ENCODE data around the gene FAM47C.

DNA sequence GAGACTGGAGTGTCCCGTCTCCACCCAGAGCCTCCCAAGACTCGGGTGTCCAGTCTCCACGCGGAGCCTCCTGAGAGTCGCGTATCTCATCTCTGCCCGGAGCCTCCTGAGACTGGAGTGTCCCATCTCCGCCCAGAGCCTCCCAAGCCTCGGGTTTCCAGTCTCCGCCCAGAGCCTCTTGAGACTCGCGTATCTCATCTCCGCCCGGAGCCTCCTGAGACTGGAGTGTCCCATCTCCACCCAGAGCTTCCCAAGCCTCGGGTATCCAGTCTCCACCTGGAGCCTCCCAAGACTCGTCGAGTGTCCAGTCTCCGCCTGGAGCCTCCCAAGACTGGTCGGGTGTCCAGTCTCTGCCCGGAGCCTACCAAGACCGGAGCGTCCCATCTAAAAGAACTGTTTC lies 2.3 kb downstream of the FAM47C start:
- TF ChIP-seq POLR2A (IDR thresholded peaks at IDR 0.05; ENCODE audit: low read depth, low read length) (no peak), POLR2AphosphoS5 (IDR thresholded peaks at IDR 0.05; ENCODE audit: low read depth, low read length) (no peak), PAX5 (IDR thresholded peaks at IDR 0.05; ENCODE audit: insufficient read depth, low read length, severe bottlenecking) (no peak), SPI1 (IDR thresholded peaks at IDR 0.05; ENCODE audit: low read depth, low read length) (no peak), TAF1 (IDR thresholded peaks at IDR 0.05; ENCODE audit: low read depth, low read length) (no peak)

All from GM12891 (cell line).